Measurements from ENCODE around the gene SNRNP48. TPM values are rescaled to one million over a fixed set of nuclear protein-coding genes. Genes with fewer than 3 reads are reported as not detected.

Gene SNRNP48
- polyA plus RNA-seq, 2 of the 4 experiments (the other 2 are of a cell fraction) = 13.7 to 13.9 TPM

- DNase-seq (ENCODE audit: low read depth in 1 of 2, low spot score in 1 of 2) (no peak), ATAC-seq (no peak), FAIRE-seq (no peak)
- 89% methylated on average over 13 of the region's 13 CpGs for WGBS (ENCODE audit: missing lambda C conversion rate)
- TF ChIP-seq HDAC2 (IDR thresholded peaks at IDR 0.05) (no peak), HEYL (CRISPR knock-in tag; IDR thresholded peaks at IDR 0.05) (no peak), MYC (IDR thresholded peaks at IDR 0.05; ENCODE audit: borderline replicate concordance, low read length) (no peak), PHF8 (IDR thresholded peaks at IDR 0.05; ENCODE audit: borderline replicate concordance, low read depth) (no peak), ZFP36 (IDR thresholded peaks at IDR 0.05; ENCODE audit: borderline replicate concordance, partially characterized antibody) (no peak), RNF2 (IDR thresholded peaks at IDR 0.05; ENCODE audit: borderline replicate concordance, low read depth) (no peak), NFE2L2 (conservative IDR thresholded peaks at IDR 0.05; ENCODE audit: low read length) (no peak), EHF (CRISPR knock-in tag; IDR thresholded peaks at IDR 0.05) (no peak), ZNF302 (CRISPR knock-in tag; IDR thresholded peaks at IDR 0.05) (no peak), CEBPB (IDR thresholded peaks at IDR 0.05) (no peak), CBX8 (IDR thresholded peaks at IDR 0.05) (no peak), MAFK (IDR thresholded peaks at IDR 0.05; ENCODE audit: partially characterized antibody) (no peak)
- TF ChIP-seq, protein P1, sequence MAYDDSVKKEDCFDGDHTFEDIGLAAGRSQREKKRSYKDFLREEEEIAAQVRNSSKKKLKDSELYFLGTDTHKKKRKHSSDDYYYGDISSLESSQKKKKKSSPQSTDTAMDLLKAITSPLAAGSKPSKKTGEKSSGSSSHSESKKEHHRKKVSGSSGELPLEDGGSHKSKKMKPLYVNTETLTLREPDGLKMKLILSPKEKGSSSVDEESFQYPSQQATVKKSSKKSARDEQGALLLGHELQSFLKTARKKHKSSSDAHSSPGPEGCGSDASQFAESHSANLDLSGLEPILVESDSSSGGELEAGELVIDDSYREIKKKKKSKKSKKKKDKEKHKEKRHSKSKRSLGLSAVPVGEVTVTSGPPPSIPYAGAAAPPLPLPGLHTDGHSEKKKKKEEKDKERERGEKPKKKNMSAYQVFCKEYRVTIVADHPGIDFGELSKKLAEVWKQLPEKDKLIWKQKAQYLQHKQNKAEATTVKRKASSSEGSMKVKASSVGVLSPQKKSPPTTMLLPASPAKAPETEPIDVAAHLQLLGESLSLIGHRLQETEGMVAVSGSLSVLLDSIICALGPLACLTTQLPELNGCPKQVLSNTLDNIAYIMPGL (CRISPR knock-in tag; IDR thresholded peaks at IDR 0.05; ENCODE audit: borderline replicate concordance) = no peak
- no peaks in the 10 kb centered on the region for H3K9me3 ChIP-seq
- no peak overlapping the region for H3K4me3 ChIP-seq
- H3K4me2 ChIP-seq = no peak overlapping the region
- POLR2A ChIA-PET = no interaction called here
- CTCF ChIA-PET = interaction anchor here (0.6 kb wide), 2 partner anchors 144 to 454 kb away, joined by 3 to 4 read pairs; no protein-coding TSS in a partner anchor
- no peaks in the 10 kb centered on the region for H3K4me1 ChIP-seq
- no peak overlapping the region for H3K27ac ChIP-seq
Measured at GRCh38 chr6:7569082-7569481, 20.9 kb upstream of the SNRNP48 start.

DNA sequence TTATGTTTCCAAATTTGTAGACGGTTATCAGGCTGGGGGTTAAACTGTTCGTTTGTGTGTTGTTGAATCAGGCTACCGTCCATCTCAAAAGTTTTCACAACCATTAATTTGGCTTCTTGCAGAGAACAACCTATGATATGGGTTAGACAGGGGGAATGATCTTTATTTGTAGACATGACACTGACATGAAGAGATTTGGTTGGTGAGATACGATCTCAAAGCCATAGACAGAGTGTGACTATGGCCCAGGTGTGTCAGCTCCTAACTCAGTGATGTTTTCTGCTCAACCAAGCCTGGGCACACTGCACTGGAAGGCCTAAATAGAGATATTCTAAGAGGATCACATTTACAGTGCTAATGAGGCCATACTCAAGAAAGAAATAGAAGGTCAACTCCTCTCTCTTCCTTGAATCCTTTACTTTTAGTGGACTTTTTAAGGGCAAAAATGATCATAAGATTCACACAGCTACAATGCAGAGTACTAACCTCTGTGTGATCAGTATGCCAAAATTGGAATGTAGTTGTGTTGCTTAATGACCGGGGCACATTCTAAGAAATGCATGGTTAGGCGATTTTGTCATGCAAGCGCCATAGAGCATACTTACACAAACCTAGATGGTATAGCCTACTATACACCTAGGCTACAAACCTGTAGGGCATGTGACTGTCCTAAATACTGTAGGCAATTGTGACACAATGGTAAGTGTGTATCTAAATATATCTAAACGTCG lies 17.6 kb upstream of the SNRNP48 start:
- ATAC-seq = no peak
- POLR2A ChIA-PET = no interaction called here
- Histone ChIP-seq H3K27ac (no peak overlapping the region), H3K9me3 (no peaks in the 10 kb centered on the region), H3K4me1 (no peaks in the 10 kb centered on the region), H3K4me3 (no peak overlapping the region), H3K4me2 (no peak overlapping the region)
- 82% methylated on average over 8 of the region's 9 CpGs for WGBS (ENCODE audit: missing lambda C conversion rate)
- no peak for DNase-seq (ENCODE audit: low read depth in 1 of 2, low spot score in 1 of 2)
- TF ChIP-seq RCOR1 (IDR thresholded peaks at IDR 0.05; ENCODE audit: low read depth, low read length) (no peak), RAD21 (conservative IDR thresholded peaks at IDR 0.05 in 1 of 2, IDR thresholded peaks at IDR 0.05 in 1 of 2) (no peak)
- FAIRE-seq = no peak
- CTCF ChIA-PET = no interaction called here

GRCh38 chr6:7574500-7574899 lies 15.5 kb upstream of the SNRNP48 start:
- Histone ChIP-seq H3K4me2 (no peak overlapping the region), H3K4me3 (no peak overlapping the region), H3K4me1 (no peaks in the 10 kb centered on the region), H3K27ac (no peak overlapping the region), H3K9me3 (no peaks in the 10 kb centered on the region)
- POLR2A ChIA-PET = no interaction called here
- 96% methylated on average over 2 of the region's 2 CpGs for WGBS (ENCODE audit: missing lambda C conversion rate)
- FAIRE-seq (no peak), ATAC-seq (no peak), DNase-seq (ENCODE audit: low read depth in 1 of 2, low spot score in 1 of 2) (no peak)
- CTCF ChIA-PET = no interaction called here
- no peak for TF ChIP-seq GATA3 (IDR thresholded peaks at IDR 0.05; ENCODE audit: borderline replicate concordance)
- TF ChIP-seq CTCF (IDR thresholded peaks at IDR 0.05) = no peak
- TF ChIP-seq POLR2A (IDR thresholded peaks at IDR 0.05; ENCODE audit: low read length) = no peak
- no peak for TF ChIP-seq BHLHE40 (IDR thresholded peaks at IDR 0.05; ENCODE audit: low read depth, low read length)
